Neural cell (in vitro differentiated cells): ENCODE data around the gene ODC1.

ENCODE experiments used
- CTCF ChIP-seq: fragments of 450-650 bp; IDR thresholded peaks from 2 replicates; pipeline ENCODE4 v1.5.1; 2014; ENCODE audit warnings: antibody characterized with exemption, mild to moderate bottlenecking, moderate library complexity; ENCODE audit not compliant: poor library complexity, severe bottlenecking
- TAF1 ChIP-seq: IDR thresholded peaks from 2 replicates; pipeline ENCODE4 v1.6.1; 2012; ENCODE audit warnings: low read depth

- TF ChIP-seq CTCF (no peak), TAF1 (no peak)
Measured at GRCh38 chr2:10444463-10444862, 3.7 kb downstream of the ODC1 start.
